SK-N-SH treated with all-trans-retinoic acid at 6 μM for 48 hours (cell line): ENCODE measurements around the gene CRYBG1.

Source experiments
- CSDC2 ChIP-seq: fragments of 250-450 bp; sonication (Bioruptor Pico); IDR thresholded peaks from 2 replicates; pipeline ENCODE4 v1.5.0; 2020; ENCODE audit warnings: mild to moderate bottlenecking, moderate library complexity
- GLIS3 ChIP-seq: fragments of 250-450 bp; sonication (Bioruptor Pico); IDR thresholded peaks from 2 replicates; pipeline ENCODE4 v1.5.0; 2020; ENCODE audit warnings: mild to moderate bottlenecking, moderate library complexity
- OSR1 ChIP-seq: fragments of 250-450 bp; sonication (Bioruptor Pico); IDR thresholded peaks from 2 replicates; pipeline ENCODE4 v1.8.0; 2022; ENCODE audit warnings: moderate library complexity, mild to moderate bottlenecking, inconsistent platforms
- RARB ChIP-seq: fragments of 250-450 bp; sonication (Bioruptor Pico); IDR thresholded peaks from 2 replicates; pipeline ENCODE4 v1.8.0; 2021; ENCODE audit warnings: mild to moderate bottlenecking, moderate library complexity
- TOX ChIP-seq: fragments of 250-450 bp; sonication (Bioruptor Pico); IDR thresholded peaks from 2 replicates; pipeline ENCODE4 v1.8.0; 2021; ENCODE audit warnings: mild to moderate bottlenecking, moderate library complexity, borderline replicate concordance
- ZFP30 ChIP-seq: fragments of 450-650 bp; formaldehyde crosslinking; IDR thresholded peaks from 2 replicates; pipeline ENCODE4 v1.5.0; 2022; ENCODE audit warnings: mild to moderate bottlenecking, moderate library complexity
- ZNF565 ChIP-seq: fragments of 450-650 bp; formaldehyde crosslinking; conservative IDR thresholded peaks from 2 replicates; pipeline ENCODE4 v1.5.0; 2020; ENCODE audit warnings: low read depth, mild to moderate bottlenecking, moderate library complexity
- ZNF70 ChIP-seq: fragments of 450-650 bp; formaldehyde crosslinking; IDR thresholded peaks from 2 replicates; pipeline ENCODE4 v1.5.0; 2020; ENCODE audit warnings: mild to moderate bottlenecking, moderate library complexity
- TF ChIP-seq, protein P1 (sequence below): fragments of 250-450 bp; sonication (Bioruptor Pico); IDR thresholded peaks from 2 replicates; pipeline ENCODE4 v1.8.0; 2021; ENCODE audit warnings: low read depth, mild to moderate bottlenecking, moderate library complexity, borderline replicate concordance
- TF ChIP-seq, protein P2 (sequence below): fragments of 250-450 bp; sonication (Bioruptor Pico); IDR thresholded peaks from 2 replicates; pipeline ENCODE4 v1.5.0; 2020; ENCODE audit warnings: mild to moderate bottlenecking, moderate library complexity

DNA sequence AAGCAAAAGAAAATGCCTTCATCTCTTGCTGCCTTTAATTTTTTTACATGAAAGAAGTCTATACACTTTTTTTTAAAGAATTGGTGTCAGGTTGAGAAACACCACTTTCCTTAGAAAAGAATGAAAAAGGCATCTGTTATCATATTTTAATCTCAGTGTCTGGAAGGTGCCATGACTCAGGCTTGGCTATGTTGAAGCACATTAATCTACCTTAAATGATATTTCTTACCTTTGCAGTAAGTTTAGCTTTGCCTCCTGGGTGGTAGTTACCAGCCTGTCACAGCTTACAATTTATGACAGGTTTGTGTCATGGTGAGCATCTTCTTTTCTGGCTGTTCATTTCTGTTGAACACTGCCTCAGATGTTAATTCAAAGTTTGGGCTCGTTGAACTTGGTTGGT is 173.5 kb downstream of the CRYBG1 start:
- TF ChIP-seq ZNF70 (CRISPR knock-in tag) = no peak
- no peak for TF ChIP-seq ZNF565 (CRISPR knock-in tag)
- TF ChIP-seq, protein P1, sequence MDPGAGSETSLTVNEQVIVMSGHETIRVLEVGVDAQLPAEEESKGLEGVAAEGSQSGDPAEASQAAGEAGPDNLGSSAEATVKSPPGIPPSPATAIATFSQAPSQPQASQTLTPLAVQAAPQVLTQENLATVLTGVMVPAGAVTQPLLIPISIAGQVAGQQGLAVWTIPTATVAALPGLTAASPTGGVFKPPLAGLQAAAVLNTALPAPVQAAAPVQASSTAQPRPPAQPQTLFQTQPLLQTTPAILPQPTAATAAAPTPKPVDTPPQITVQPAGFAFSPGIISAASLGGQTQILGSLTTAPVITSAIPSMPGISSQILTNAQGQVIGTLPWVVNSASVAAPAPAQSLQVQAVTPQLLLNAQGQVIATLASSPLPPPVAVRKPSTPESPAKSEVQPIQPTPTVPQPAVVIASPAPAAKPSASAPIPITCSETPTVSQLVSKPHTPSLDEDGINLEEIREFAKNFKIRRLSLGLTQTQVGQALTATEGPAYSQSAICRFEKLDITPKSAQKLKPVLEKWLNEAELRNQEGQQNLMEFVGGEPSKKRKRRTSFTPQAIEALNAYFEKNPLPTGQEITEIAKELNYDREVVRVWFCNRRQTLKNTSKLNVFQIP (CRISPR knock-in tag) = no peak
- TF ChIP-seq CSDC2 (CRISPR knock-in tag) = no peak
- TF ChIP-seq, protein P2, sequence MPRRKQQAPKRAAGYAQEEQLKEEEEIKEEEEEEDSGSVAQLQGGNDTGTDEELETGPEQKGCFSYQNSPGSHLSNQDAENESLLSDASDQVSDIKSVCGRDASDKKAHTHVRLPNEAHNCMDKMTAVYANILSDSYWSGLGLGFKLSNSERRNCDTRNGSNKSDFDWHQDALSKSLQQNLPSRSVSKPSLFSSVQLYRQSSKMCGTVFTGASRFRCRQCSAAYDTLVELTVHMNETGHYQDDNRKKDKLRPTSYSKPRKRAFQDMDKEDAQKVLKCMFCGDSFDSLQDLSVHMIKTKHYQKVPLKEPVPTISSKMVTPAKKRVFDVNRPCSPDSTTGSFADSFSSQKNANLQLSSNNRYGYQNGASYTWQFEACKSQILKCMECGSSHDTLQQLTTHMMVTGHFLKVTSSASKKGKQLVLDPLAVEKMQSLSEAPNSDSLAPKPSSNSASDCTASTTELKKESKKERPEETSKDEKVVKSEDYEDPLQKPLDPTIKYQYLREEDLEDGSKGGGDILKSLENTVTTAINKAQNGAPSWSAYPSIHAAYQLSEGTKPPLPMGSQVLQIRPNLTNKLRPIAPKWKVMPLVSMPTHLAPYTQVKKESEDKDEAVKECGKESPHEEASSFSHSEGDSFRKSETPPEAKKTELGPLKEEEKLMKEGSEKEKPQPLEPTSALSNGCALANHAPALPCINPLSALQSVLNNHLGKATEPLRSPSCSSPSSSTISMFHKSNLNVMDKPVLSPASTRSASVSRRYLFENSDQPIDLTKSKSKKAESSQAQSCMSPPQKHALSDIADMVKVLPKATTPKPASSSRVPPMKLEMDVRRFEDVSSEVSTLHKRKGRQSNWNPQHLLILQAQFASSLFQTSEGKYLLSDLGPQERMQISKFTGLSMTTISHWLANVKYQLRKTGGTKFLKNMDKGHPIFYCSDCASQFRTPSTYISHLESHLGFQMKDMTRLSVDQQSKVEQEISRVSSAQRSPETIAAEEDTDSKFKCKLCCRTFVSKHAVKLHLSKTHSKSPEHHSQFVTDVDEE = no peak
- TF ChIP-seq GLIS3 (CRISPR knock-in tag) = no peak
- TF ChIP-seq OSR1 (CRISPR knock-in tag) = no peak
- TF ChIP-seq TOX (CRISPR knock-in tag) = no peak
- no peak for TF ChIP-seq RARB (CRISPR knock-in tag)
- TF ChIP-seq ZFP30 = no peak
